ENCODE measurements around the gene NFYC.

NFYC gene

DNA sequence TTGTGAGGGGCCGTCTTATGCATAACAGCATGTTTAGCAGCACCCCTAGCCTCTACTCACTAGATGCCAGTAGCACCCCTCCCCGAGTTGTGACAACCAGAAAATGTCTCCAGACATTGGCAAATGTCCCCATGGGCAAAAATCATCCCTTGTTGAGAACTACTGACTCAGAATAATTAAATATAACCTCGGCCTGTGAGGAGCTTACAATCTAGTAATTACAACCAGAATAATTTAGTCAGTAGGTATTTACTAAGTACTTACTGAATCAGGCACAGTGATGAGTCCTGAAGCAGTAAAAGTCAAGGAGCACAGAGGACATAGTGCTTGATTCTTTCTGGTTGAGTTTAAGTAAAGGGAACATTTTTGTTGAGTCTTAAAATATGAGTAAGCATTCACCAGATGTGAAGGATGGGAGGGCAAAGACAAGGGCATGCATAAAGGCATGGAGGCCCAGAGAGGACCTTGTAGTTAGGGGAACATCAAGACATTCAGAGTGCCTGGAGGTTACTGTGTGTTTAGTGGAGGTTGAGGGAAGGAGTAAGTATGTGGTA lies 48.0 kb downstream of the NFYC start:
- no peak for DNase-seq (ENCODE audit: low spot score)

DNA sequence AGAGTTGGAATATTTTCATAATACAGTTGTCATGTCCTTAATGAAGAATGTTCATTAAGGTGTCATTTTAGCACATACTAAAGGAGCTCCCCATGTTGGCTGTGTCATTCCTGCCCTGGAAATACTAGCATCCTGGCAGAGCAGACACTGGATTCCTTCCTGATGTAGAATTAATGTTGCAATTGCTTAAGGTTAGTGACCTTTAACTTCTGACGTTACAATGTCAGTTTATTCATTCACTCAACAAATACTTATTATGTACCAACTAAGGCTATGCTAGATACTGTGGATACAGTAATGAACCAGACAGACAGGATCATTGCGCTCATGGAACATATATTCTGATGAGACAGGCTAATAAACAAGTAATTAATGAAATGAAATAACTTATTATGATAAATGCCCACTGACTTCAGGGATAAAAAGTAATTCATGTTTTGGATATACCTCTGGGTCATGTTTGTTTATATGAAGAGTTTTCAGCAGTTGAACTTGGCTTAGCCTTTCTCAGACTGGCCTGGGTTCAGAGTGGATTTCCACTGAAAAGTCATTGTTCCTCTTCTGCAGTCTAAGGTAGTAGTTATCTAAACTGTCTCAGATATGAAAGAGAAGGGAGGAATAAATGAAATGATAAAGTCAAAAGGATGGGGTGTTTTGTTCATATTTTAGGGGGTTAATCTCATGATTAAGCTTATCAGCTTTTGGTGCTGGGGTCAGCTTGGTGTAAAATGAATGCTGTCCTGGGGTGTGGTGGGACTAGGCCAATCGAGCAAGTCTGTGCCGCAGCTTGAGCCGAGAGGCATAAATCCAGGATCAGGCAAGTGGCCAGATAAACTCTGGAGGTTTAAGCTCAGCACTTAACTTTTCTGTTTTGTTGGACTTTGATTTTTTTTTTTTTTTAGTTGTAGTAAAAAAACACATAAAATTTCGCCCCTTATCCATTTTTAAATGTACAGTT lies 48.8 kb downstream of the NFYC start:
- no peak for DNase-seq (ENCODE audit: low spot score)

DNA sequence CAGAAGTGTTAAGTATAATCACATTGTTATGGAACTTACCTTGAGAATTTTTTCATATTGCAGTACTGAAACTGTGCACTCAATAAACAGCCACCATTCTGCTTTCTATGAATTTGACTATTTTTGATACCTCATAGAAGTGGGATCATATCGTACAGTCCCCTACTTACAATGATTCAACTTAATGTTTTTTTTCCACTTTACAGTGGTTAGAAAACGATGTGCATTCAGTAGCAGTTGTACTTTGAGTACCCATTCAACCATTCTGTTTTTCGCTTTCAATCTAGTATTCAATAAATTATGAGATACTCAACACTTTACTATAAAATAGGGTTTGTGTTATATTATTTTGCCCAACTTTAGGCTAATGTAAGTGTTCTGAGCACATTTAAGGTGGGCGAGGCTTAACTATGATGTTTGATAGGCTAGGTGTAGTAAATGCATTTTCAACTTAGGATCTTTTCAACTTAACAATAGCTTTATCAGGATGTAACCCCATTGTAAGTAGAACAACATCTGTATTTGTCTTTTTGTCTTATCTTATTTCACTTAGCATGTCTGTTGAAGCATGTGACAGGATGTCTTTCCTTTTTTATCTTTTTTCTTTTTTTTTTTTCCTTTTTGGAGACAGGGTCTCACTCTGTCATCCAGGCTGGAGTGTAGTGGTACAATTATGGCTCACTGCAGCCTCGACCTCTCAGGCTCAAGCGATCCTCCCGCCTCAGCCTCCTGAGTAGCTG lies 49.7 kb downstream of the NFYC start:
- DNase-seq (ENCODE audit: low spot score) = no peak

DNA sequence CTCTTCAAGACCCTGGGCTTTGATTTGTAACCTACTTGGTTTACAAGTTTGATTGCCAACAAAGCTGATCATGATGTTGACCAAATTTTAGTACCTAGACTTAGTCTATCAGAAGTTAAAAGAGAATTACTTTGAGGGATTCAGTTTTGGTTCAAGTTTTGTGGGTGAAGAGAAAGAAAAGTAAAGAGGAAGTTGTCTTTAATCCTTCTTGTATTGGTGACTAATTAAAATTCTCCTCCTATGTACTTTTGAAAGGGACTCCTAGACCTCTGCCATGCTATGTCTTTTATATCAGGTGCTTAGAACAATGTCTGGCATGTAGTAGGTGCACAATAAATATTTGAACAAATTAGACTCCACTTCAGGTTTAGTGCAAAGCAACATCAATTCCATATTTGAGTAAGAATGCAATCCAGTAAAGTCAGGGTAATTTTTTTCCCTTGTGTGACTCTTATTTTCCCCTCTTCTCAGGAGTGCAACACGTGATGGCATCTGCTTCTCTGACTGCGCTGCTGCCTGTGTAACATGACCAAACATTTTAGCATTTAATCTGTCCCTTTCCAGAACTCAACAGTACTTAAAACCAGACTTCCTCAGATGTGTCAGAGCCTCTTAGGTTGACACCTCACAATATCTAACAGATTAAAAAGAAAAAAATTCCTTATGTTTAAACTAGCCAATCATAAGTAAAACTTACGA lies 51.0 kb downstream of the NFYC start:
- no peak for DNase-seq (ENCODE audit: low spot score)

DNA sequence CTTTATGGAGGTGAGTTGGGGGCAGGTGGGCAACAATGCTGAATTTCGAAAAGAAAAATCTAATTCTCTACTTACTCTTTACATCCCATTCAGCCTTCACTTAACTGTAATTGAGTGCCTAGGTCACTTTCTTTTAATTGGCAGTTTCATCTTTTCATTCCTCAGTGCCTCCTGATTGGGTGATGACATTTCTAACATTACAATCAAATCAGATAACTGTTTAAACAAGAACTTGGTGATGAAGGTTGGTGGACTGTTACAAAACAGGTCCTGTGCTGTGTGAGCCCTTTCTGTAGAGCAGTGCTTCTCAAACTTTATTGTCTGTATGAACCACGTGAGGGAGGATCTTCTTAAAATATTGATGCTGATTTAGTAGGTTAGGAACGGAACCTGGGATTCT lies 51.9 kb downstream of the NFYC start:
- DNase-seq (ENCODE audit: low spot score) = no peak

DNA sequence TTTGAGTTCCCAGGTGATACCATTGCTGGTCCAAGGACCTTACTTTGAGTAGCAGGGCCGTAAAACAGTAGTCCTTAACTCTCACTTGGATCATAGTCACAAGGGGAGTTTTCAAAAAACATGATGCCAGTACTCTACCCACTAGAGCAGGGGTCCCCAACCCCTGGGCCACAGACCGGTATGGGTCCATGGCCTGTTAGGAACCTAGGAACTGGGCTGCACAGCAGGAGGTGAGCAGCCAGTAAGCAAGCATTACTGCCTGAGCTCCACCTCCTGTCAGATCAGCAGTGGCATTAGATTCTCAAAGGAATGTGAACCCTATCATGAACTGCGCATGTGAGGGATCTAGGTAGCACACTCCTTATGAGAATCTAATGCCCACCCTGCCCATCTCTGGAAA lies 52.4 kb downstream of the NFYC start:
- DNase-seq (ENCODE audit: low spot score) = no peak

DNA sequence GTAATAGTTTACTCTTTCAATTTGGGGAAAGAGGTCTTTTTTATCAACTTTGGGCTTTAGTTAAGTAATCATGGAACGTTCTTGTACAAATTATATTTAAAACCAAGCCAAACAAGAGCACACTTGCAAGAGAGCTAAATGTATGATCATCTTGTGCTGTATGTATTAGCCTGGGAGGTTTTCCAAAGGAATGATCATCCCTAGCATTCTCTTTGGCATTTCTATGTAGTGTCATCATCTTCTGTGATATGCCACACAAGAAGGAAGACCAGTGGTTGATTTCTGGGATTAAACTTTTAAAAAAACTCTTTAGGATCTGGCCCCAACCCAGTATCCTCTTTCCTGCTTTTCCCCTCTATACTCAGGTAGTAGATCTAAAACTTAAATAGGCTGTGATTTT lies 53.7 kb downstream of the NFYC start:
- DNase-seq (ENCODE audit: low spot score) = no peak

DNA sequence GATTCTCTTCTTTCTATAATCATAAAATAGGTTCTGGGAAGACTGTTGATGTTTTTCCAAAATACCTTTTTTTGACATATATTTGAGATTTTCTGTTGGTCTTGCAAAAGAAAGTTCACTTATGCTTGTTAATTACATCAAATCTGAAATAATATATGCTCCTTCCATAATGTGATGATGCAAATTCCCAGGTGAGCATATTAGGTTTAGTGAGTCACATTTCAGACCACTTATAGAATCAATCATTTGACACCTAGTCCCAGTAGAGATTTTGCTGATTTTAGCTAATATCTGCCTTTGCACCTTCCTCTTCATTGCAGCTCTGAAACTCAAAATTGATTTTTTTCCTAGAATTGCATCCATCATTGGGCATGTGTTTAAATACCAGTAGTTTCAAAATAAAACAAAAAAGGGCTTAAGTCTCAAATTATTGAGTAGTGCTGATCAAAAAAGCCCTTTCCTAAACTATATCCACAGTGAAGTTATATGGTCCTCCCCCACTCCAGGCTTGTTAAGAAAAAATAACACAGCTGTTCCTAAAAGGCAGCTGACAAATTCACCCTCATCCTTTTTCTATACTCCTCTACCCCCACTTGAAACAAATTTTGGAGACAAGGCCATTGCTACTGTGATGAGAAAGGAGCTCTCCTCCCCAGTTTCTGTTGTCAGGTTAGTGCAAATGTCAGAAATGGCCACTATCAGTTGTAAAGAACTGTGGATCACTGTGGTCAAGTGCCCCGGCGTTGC lies 55.0 kb downstream of the NFYC start:
- DNase-seq (ENCODE audit: low spot score) = no peak

DNA sequence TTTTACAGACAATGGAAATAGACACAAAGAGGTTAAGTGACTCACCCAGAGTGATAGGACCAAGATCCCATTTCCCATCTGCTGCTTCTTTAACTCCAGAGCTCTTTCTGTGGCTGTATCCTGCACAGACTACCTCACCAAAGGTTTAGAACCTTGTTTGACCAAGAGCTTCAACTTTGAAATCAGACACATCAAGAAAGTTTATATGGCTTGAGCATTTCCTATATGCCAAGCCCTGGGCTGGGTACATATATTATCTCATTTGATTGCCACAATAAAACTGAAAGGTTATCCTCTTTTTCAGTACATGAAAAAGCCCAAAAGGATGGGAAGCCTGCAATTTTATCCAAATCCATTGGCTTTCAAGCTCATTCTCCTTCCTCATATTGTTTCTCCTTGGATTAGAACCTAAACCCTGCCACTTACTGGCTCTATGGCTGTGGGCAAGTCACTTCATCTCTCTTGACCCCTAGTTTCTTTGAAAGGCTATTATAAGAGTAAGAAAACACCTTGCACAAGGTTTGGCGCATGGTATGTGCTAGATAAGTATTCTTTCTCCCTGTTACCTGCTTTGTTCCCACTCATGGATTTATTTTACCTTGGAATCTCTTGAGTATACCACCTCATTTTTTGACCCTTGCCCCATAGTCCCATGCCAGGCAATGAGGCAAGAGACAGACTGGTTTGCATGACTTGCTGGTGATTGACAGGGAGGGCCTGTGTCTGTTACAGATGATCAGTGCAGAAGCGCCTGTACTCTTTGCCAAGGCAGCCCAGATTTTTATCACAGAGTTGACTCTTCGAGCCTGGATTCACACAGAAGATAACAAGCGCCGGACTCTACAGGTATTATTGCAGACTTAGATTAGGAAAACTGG lies 57.6 kb downstream of the NFYC start:
- no peak for DNase-seq (ENCODE audit: low spot score)

DNA sequence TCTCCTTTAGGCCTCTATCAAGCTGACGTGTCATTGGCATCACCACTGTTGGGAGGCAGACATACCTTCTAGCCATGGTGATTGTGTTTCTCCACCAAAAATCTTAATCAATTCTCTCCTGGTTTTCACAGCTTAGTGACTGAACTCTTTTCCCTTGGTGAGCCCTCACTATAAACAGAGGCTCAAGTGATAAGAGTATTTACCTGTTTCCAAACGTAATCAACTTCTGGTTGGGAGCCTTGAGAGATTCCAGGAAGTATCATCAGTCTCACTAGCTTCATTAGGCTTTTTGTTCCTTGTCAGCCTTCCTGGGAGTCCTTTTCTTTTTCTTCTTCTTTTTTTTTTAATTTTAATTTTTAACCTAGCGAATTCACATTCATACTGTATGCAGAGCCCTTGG lies 58.3 kb downstream of the NFYC start:
- DNase-seq (ENCODE audit: low spot score) = no peak

DNA sequence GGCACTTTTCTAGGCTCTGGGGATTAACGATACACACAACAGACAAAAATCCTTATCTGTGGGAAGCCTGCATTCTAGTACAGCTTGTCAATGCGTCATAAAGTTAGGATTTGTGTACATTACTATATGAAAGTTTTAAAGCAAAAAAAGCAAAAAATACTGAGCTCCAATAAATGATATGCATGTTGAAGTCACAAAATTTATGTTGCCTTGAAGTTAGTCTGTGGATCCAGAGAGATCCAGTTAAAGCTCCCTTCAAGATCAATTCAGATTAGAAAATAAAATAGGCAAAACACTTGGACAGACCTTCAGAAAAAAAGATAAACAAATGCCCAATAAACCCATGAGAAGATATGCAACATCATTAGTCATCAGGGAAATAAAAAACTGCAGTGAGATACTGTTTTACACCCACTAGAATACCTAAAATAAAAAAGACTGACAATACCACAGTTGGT lies 59.0 kb downstream of the NFYC start:
- no peak for DNase-seq (ENCODE audit: low spot score)

DNA sequence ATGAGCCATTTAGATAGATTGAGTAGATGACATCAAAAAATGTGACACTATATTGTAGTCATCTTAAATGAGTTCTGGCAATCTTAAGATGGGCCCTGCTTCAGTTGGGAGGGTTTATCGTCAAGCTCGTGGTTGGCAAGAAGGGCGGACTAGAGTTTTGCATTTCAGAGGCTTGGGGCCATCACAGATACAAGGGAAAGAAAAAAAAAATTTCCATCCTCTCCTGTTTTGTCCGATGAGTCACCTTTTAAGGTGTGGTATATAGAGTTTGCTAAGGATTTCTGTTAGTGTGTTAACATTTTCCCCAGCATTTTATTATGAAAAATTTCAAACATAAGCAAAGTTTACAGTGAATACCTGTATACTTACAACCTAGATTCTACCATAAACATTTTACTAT lies 60.3 kb downstream of the NFYC start:
- no peak for DNase-seq (ENCODE audit: low spot score)

DNA sequence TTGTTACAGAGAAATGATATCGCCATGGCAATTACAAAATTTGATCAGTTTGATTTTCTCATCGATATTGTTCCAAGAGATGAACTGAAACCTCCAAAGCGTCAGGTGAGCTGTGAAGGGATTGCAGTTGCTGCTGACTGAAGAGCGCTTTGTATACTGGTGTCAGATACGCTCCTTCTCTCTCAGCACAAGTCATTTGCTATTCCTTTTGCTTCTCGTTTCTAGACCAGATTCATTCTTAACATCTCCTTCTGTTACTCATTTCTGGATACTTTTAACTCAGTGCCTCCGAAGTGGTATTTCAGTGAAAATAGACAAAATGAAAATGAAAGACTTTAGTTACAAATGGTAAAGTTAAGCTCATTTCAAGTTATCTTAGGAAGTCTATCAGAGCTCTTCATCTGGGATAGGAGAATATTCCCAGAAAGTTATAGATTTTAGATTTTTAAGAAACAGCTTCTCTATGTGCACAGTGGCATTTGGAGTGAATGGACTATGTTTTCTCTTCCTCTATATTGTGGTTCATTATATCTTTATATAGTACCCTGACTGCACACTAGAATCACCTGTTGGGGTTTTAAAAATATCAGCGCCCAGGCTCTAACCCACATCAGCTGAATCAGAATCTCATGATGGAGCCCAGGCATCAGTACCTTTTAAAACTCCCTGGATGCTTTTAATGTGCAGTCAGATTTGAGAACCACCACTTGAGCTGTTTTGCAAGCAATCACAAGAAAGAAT lies 61.8 kb downstream of the NFYC start:
- no peak for DNase-seq (ENCODE audit: low spot score)

DNA sequence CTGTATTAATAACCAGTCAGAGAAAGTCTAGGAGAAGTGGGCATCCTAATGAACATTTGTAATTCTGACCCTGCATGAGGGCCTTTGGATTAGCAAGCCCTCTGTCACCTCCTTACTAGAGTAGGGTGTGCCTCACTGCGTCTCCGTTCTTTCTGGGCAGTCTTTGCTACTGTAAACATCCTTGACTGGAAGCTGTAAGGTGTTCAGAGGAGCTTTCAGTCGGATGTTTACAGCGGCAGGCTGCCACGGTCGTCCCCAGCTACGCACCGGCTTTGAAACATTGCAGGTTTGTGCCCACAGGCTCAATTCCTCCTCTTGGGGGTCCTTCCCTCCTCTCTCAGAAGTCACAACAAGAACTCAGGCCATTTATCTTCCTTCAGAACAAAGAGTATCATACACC lies 62.7 kb downstream of the NFYC start:
- no peak for DNase-seq (ENCODE audit: low spot score)

DNA sequence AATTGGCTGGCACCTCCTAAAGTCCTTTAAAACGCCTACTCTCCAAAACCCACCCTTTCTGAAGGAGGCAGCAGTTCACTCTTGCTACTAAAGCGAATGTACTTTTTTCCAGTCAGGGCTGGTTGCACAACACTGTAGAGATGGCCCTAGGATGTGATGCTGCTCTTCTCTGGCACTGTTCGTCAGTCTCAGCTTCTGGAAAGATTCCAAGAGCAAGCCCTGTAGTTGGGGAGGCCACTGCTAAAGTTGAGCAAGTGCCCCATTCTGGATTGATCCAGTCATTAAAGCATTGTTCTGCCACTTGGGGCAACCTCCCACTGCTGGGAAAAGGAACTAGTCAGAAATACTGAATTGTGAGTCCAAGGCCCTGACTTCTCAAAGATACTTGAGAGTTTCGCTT lies 63.6 kb downstream of the NFYC start:
- no peak for DNase-seq (ENCODE audit: low spot score)

DNA sequence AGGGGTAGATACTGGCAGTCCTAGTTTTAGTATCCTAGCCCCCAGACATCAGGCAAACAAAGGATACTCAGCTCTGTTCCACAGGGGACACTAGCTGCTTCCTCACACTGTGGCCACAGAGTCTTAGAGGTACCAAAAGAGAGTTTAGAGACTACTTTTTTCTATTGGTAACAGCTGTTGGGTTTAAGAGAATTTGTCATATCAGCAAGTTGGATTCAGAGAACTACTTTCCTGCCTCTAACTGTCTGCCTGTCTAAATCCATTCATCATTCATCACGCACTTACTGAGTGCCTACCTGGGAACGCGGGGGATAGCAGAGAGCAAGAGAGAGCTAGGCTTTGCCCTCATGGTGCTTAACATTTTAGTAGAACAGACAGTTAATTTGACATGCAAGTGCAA lies 65.0 kb downstream of the NFYC start:
- DNase-seq (ENCODE audit: low spot score) = no peak

DNA sequence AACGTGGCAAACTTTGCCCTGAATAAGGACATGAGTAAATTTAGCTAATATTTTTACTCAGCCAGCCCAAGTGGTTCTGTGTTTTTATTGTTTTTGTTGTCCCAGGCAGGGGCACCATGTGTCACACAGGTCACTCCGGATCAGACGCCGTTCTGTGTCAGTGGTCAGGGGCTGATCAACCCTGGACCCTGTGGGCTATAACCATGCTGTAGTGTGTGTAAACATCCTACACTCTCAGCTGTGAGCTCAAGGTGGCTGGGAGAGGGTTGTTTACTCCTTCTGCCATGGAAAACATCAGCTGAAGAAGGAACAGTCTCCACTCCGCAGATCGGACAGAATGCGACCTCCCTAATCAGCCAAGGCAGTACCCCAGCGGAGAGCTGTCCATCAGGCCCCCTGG lies 65.6 kb downstream of the NFYC start:
- DNase-seq (ENCODE audit: low spot score) = no peak

DNA sequence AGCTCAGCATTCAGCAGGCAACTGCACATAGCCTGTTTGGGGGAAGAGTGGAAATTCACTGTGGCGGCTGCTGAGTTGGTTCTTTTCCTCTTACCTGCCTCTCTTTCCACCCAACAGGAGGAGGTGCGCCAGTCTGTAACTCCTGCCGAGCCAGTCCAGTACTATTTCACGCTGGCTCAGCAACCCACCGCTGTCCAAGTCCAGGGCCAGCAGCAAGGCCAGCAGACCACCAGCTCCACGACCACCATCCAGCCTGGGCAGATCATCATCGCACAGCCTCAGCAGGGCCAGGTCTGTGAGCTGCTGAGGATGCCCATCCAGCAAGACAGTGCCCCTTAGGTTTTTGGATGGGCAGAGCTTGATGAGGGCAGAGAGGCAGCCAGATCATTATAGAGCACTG lies 66.5 kb downstream of the NFYC start:
- DNase-seq (ENCODE audit: low spot score) = no peak

DNA sequence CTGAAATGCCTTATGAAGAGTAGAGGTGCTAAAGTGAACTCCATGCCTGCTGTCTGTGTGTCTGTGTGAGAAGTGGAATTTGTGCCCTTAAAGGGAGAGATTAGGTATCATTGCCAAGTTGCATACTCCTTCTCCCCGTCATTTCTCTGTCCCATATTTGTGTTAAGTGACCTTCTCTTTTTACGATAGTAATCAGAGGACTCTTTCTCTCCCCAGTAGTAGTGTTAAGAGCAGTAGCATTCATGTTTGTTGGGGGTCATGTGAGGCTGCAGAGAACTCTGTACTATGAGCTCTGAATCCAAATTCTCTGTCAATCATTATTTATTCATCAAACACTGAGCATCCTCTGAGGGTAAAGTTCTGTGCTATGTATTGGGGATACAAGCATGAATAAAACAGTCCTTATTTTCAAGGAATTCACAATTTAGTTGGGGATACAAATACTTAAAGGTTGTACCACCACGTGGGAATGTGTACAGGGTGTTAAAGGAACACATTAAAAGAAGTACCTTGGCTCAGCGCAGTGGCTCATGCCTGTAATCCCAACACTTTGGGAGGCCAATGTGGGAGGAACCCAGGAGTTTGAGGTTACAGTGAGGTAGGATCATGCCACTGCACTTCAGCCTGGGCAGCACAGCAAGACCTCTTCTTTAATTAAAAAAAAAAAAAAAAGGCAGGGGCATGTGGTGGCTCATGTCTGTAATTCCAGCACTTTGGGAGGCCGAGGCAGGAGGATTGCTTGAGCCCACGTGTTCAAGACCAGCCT lies 67.3 kb downstream of the NFYC start:
- DNase-seq (ENCODE audit: low spot score) = no peak
